ENCODE measurements around the gene PHF24.
"Not testable (repeated sequence)": the region's sequence is repeated elsewhere in the genome, so short reads cannot be mapped to it uniquely, and the experiment has no call there.

The PHF24 gene

DNA sequence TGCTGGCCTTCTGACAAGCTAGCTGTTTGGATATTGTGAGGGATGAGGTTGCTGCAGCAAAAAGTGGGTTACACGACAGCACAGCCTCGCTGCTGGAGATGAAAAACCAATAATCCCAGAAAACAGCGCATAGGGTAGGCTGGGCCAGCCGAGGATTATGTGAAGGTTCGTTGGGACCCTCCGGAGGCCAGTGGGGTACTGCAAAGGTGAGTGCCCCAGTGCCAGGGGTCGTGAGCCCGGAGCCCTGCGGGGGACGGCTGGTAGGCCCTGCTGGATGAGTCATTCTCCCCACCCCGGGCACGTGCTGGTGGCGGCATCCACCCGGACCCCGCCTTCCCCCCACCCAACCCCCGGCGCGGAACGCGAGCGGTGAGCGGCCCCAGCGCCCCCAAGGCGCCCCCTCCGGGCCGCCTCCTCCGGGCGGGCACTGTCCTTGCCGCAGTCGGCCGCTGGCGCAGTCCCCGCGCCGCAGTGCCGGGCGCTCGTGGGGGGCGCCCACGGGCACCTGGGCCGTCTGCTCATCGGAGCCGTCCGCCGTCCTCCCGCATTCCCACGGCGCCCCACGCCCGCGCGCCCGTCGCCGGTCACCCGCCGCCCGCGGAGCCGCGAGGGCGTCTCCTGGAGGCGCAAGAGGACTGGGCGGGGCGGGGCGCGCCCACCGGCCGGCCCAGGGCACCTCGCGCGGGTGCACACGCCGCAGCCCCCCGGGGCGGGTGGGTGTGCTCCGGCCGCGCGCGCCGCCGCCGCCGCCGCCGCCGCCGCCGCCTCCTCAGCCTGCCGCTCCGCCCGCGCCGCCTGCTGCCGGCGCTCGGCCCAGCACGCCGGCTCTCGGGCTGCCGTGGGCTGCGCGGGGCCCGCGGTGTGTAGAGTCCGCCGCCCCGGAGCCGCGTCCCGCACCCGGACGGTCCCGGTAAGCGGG lies at the start of gene PHF24:
Gene PHF24, plus strand, starts transcription at position 794 of the 919 bp plus-strand sequence. CDS start 13,014 bp downstream, outside the sequence.
- peak; percentile 62 for DNase-seq (ENCODE audit: low spot score)

DNA sequence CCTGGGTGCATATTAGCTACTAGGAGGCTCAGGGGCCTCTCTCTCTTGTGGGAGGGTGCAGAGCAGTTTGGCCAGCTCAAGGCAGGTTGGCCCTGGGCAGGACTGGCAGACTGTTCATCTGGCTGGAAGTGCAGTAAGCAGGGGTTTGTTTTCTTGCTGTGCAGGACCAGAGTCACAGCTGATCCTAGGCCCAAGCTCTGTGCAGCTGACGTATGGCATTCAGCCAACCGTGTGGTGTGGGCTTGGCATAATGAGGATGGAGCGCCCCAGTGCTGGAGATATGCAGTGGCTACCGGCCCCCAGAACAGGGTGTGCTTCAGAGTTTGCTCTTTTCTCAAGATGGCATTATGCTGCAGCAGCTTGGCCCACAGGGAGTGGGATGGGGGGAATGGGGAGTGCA lies 31.0 kb upstream of the PHF24 start:
- DNase-seq (ENCODE audit: low spot score) = no peak

DNA sequence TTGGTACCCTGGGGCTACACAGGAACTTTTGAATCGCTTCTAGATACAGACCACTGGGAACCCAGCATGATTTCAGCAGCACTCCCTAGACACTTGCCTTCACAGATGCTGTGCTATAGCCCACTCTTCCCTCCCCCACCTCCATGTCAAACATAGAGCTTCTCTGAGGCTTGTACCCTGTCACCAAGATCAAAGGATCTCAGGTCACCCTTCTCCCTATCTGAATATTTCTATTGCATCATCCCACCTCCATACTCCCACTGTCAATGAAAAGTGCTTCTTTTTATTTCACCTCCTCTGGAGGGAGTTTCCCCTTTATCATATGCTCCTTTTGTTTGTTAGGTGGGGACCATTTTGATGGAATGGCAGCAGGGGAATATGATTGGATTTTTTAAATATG lies 29.2 kb upstream of the PHF24 start:
- DNase-seq (ENCODE audit: low spot score) = no peak

GRCh38 chr9:34929506-34930102 lies 28.5 kb upstream of the PHF24 start:
- DNase-seq (ENCODE audit: low spot score) = peak; percentile 40

DNA sequence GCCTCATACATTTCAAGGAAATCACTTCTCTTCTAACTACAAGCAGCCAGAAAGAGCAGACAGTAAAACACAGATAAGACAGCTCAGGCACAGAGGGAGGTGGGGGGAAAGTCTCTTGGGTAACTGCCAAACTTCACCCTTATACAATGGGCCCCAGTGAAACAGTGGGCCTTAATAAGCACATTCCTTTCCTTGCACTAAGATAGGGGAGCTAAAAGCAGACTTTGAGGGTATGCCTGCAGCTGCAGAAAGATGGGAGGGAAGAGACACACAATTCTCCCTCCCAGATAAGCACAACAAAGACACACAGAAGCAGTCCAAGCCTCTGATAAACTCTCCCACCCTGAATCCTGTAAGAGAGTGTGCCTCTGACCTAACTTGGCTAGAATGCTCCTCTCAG lies 18.1 kb upstream of the PHF24 start:
- not testable (repeated sequence) for DNase-seq (ENCODE audit: low spot score)

DNA sequence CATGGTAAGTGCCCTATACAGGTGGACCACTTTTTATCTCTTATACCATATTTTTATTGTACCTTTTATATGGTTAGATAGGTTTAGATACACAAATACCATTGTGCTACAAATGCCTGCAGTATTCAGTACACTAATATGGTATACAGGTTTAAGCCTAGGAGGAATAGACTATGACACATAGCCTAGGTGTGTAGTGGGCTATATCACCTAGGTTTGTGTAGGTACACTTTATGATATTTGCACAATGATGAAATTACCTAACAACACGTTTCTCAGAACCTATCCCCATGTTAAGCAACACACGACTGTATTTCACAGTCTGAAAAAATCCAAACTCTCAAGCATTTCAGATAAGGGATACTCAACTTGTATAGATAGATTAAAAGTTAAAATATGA lies 9.6 kb upstream of the PHF24 start:
- DNase-seq (ENCODE audit: low spot score) = no peak

DNA sequence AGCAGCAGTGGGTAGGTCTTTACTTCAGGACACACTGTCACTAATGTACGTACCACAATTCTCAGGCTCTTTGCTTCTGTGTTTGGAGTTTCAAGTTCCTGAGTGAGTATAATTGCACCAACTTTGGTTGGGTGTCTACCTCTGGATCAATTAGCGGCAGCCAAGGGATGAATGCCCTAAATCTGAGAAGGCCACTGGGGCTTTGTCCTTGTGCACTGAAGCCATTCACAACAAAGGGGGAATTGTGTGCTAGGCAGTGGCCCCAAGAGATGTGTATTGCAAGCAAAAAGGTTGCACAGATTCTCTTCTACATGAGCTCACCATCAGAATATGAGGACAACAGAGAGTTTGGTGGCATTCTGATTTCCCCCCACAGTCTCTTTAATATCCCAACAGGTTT lies 3.9 kb upstream of the PHF24 start:
- no peak for DNase-seq (ENCODE audit: low spot score)

GRCh38 chr9:34956066-34956465 lies 2.0 kb upstream of the PHF24 start:
- DNase-seq (ENCODE audit: low spot score) = not testable (repeated sequence)

GRCh38 chr9:34956648-34957047 lies 1.4 kb upstream of the PHF24 start:
- DNase-seq (ENCODE audit: low spot score) = no peak

- no peak for DNase-seq (ENCODE audit: low spot score)
Observed at GRCh38 chr9:34958411-34958982, 412 bp downstream of the PHF24 start.

GRCh38 chr9:34959461-34959860 lies 1.4 kb downstream of the PHF24 start:
- no peak for DNase-seq (ENCODE audit: low spot score)

GRCh38 chr9:34961574-34962490 lies 3.7 kb downstream of the PHF24 start:
- peak; percentile 31 for DNase-seq (ENCODE audit: low spot score)

DNA sequence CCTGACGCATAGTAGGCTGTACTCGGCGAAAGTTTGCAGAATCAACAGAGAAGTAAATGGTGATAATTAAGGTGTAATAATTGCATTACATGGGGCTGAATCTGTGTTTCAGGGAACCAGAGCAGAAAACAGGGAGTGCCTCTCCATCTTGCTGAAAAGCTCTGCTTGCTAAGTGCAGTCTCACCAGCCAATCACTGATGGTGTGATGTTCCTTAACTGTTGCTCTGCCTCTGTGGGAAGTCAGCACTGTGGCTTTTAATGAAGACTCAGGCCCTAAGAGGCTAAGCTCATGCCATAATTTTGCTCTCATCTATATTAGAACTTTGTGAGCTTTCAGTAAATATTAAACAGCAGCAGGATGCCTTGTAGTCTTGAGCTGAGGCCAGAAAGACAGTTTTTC lies 4.5 kb downstream of the PHF24 start:
- no peak for DNase-seq (ENCODE audit: low spot score)

- DNase-seq (ENCODE audit: low spot score) = no peak
Observed at GRCh38 chr9:34963552-34963951, 5.5 kb downstream of the PHF24 start.

GRCh38 chr9:34964458-34964857 lies 6.4 kb downstream of the PHF24 start:
- no peak for DNase-seq (ENCODE audit: low spot score)

DNA sequence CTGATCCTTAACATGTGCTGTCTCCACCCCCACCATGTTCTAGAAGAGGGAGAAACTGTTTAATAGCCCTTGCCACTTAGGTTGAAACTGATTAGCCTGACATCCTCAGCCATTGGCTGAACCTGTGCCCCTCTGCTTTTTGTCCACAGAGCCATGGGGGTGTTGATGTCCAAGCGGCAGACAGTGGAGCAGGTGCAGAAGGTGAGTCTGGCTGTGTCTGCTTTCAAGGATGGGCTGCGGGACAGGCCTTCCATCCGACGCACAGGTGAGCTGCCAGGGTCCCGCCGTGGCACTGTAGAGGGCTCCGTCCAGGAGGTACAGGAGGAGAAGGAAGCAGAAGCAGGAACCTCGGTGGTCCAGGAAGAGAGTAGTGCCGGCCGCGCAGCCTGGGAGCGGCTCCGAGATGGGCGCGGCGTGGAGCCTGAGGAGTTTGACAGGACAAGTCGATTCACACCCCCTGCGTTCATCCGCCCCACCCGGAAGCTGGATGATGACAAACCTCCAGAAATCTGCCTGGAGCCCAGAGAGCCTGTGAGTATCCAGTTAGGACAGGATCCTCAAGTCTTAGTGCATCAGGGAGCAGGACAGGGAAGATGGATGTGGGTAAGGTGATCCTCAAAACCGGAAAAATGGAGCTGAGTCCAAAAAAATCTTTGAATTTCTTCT lies 13.2 kb downstream of the PHF24 start:
- no peak for DNase-seq (ENCODE audit: low spot score)

DNA sequence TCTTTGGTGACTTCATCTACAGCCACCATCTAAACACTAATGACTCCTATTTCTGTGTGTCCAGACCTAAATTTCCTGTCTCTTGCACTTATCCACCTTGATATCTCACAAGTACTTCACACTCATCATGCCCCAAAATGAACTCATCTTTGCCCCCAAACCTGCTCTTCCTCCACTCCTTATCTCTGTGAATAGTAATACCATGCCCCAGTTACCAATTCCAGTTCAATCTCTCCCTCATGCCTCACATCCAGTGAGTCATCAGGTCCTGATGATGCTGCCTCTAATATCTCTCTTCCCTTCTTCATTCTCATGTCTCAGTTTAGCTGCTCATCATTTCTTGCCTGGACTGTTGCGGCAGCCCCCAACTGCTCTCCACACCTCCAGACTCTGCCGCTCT lies 16.6 kb downstream of the PHF24 start:
- DNase-seq (ENCODE audit: low spot score) = no peak

DNA sequence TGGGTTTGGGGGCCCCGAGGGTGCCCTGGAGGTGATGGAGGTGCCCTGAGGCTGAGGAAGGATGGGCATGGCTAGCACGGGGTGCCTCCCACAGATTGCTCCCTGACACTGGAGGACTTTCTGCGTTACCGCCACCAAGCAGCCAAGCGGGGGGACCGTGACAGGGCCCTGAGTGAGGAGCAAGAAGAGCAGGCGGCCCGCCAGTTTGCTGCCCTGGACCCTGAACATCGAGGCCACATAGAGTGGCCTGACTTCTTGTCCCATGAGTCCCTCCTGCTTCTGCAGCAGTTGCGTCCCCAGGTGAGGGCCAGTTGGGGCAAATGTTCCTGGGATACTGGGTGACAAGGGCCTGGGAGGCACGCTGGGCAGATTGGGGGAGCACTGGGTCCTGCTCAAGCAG lies 18.4 kb downstream of the PHF24 start:
- DNase-seq (ENCODE audit: low spot score) = no peak

DNA sequence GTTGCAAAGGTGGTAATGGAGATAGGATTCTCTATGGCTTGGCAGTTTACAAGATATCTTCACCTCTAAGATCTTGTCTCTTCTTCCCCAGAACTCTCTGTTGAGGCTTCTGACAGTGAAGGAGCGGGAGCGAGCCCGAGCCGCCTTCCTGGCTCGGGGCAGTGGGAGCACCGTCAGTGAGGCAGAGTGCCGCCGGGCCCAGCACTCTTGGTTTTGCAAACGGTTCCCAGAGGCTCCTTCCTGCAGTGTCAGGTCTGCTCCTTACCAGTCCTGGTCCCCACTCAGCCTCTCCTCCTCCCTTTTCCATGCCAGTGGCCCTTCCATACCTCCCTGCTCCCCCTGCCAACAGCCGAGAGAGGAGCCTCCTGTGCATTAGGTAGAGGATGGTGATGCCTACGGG lies 18.9 kb downstream of the PHF24 start:
- no peak for DNase-seq (ENCODE audit: low spot score)

DNA sequence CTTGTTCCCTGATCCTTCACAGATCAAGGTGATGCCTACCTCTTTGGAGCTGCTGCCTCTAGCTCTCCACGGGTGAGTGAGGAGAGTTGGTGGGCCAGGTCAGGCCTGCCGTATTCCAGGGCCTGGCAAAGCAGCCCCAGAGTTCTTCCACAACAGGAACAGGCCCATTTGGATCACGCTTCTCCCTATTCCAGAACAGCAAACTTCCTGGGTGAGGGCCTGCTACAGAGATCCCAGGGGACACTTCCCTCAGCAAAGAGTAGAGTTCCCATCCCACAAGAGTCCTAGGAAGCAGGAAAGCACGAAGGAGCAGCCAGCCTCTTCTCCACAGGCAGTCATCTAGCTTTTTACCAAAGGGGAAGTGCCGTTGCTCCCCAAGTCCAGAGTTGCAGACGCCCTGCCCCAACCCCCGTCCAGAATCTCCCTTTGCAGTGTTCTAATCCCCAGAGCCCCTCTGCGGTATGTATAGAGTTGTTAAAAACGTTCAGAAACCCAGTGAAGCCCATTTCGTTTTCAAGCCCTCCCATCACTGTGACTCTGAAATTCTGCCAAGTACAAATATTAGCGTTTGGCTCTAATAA lies 22.2 kb downstream of the PHF24 start:
- no peak for DNase-seq (ENCODE audit: low spot score)

DNA sequence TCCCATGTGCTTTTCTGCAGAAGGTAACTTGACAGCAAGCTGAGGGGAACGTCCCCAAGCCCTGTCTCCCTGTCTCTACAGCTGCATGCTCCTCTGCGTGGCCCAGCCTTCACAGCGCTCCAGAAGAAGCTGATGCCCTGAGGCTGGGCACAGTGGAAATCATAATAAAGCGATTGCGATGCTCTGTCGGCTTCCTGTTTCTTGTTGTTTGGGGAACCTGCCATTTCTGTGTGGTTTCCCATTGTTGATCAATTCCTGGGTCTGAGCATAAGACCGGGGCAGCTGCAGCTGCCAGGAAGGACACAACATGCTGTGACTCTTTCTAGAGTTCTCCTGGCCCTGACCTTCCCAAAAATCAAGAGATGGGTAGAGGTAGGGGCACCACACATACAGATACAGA lies 24.3 kb downstream of the PHF24 start:
- no peak for DNase-seq (ENCODE audit: low spot score)
